GM23338 (cell line): Measurements from ENCODE around the gene PRR33. TPM values are rescaled to one million over a fixed set of nuclear protein-coding genes. Genes with fewer than 3 reads are reported as not detected.

Source experiments
- ATAC-seq: fragments of 200-7000 bp; cut with Tn5 transposase; 3 replicates; pipeline ENCODE4 v1.9.1; 2020
- DNase-seq: peaks from one replicate; pipeline ENCODE4 v3.0.0-alpha.2; 2015; ENCODE audit warnings: low spot score
- H2AFZ ChIP-seq: fragments of 200-600 bp; sonication (generic); 2 replicates; pipeline ENCODE4 v1.8.0; 2016; ENCODE audit warnings: antibody characterized with exemption, mild to moderate bottlenecking, moderate library complexity
- H3F3A ChIP-seq: fragments of 200-600 bp; sonication (generic); replicated peaks from 2 replicates; pipeline ENCODE4 v1.8.0; 2017; ENCODE audit warnings: antibody characterized with exemption, mixed run types, low read depth
- H3K27ac ChIP-seq: fragments of 200-600 bp; sonication (generic); 2 replicates; pipeline ENCODE4 v1.6.1; 2016; ENCODE audit warnings: low read depth
- H3K27me3 ChIP-seq: fragments of 200-600 bp; sonication (generic); 2 replicates; pipeline ENCODE4 v1.8.0; 2016; ENCODE audit warnings: mild to moderate bottlenecking, mixed run types, moderate library complexity; ENCODE audit not compliant: insufficient read depth
- H3K36me3 ChIP-seq: fragments of 200-600 bp; sonication (generic); 2 replicates; pipeline ENCODE4 v1.8.0; 2016; ENCODE audit warnings: mild to moderate bottlenecking; ENCODE audit not compliant: insufficient read depth
- H3K4me1 ChIP-seq: fragments of 200-600 bp; sonication (generic); 2 replicates; pipeline ENCODE4 v1.8.0; 2016; ENCODE audit warnings: mild to moderate bottlenecking, moderate library complexity; ENCODE audit not compliant: insufficient read depth
- H3K4me2 ChIP-seq: fragments of 200-600 bp; sonication (generic); 2 replicates; pipeline ENCODE4 v1.7.1; 2017; ENCODE audit warnings: mixed run types
- H3K4me3 ChIP-seq: fragments of 200-600 bp; sonication (generic); 2 replicates; pipeline ENCODE4 v1.6.1; 2016; ENCODE audit warnings: mixed run types
- H3K79me2 ChIP-seq: fragments of 200-600 bp; sonication (generic); replicated peaks from 2 replicates; pipeline ENCODE4 v1.8.0; 2017; ENCODE audit warnings: mild to moderate bottlenecking; ENCODE audit not compliant: insufficient read depth
- H3K9me2 ChIP-seq: fragments of 200-600 bp; sonication (generic); 2 replicates; pipeline ENCODE4 v1.8.0; 2017; ENCODE audit not compliant: insufficient read depth
- H4K20me1 ChIP-seq: fragments of 200-600 bp; sonication (generic); replicated peaks from 2 replicates; pipeline ENCODE4 v1.8.0; 2017; ENCODE audit warnings: mild to moderate bottlenecking; ENCODE audit not compliant: insufficient read depth
- H3K27ac Mint-ChIP-seq: 2 replicates; pipeline ENCODE4 v1.8.0; 2020; ENCODE audit warnings: inconsistent platforms, mild to moderate bottlenecking, moderate library complexity, mixed read lengths
- H3K27me3 Mint-ChIP-seq: 3 replicates; pipeline ENCODE4 v1.8.0; 2022; ENCODE audit warnings: low read depth, mild to moderate bottlenecking, moderate library complexity, mixed read lengths, inconsistent platforms; ENCODE audit not compliant: insufficient read depth, poor library complexity
- H3K36me3 Mint-ChIP-seq: 3 replicates; pipeline ENCODE4 v1.8.0; 2021; ENCODE audit warnings: low read depth, mild to moderate bottlenecking, inconsistent platforms, moderate library complexity, mixed read lengths
- H3K4me1 Mint-ChIP-seq: 3 replicates; pipeline ENCODE4 v1.8.0; 2020; ENCODE audit warnings: mild to moderate bottlenecking, inconsistent platforms, mixed read lengths
- H3K4me3 Mint-ChIP-seq: 3 replicates; pipeline ENCODE4 v1.8.0; 2021; ENCODE audit warnings: moderate library complexity, mild to moderate bottlenecking, inconsistent platforms, mixed read lengths
- H3K9me3 Mint-ChIP-seq: 3 replicates; pipeline ENCODE4 v1.8.0; 2020; ENCODE audit warnings: moderate library complexity, mild to moderate bottlenecking, inconsistent platforms, mixed read lengths
- EZH2 ChIP-seq: fragments of 200-600 bp; sonication (generic); IDR thresholded peaks from one replicate; pipeline ENCODE4 v1.8.0; 2017; ENCODE audit warnings: antibody characterized with exemption, mild to moderate bottlenecking, low read depth; ENCODE audit not compliant: unreplicated experiment
- EZH2phosphoT487 ChIP-seq: fragments of 200-600 bp; sonication (generic); IDR thresholded peaks from one replicate; pipeline ENCODE4 v1.8.1; 2018; ENCODE audit warnings: antibody characterized with exemption; ENCODE audit not compliant: unreplicated experiment
- JUNB ChIP-seq: IDR thresholded peaks from one replicate; pipeline ENCODE4 v1.6.1; 2016; ENCODE audit warnings: antibody characterized with exemption; ENCODE audit not compliant: unreplicated experiment
- NANOG ChIP-seq: IDR thresholded peaks from 2 replicates; pipeline ENCODE4 v1.6.1; 2016; ENCODE audit warnings: antibody characterized with exemption, borderline replicate concordance
- POLR2AphosphoS5 ChIP-seq: IDR thresholded peaks from 2 replicates; pipeline ENCODE4 v1.6.1; 2016; ENCODE audit warnings: antibody characterized with exemption, low read depth
- STAT1 ChIP-seq: IDR thresholded peaks from one replicate; pipeline ENCODE4 v1.6.1; 2016; ENCODE audit warnings: antibody characterized with exemption; ENCODE audit not compliant: unreplicated experiment
- ZNF114 ChIP-seq: fragments of 250-450 bp; sonication (Bioruptor Pico); IDR thresholded peaks from 2 replicates; pipeline ENCODE4 v1.5.0; 2020; ENCODE audit warnings: mild to moderate bottlenecking, moderate library complexity
- ZNF331 ChIP-seq: fragments of 250-450 bp; sonication (Bioruptor Pico); IDR thresholded peaks from 2 replicates; pipeline ENCODE4 v1.5.0; 2020; ENCODE audit warnings: low read depth, mild to moderate bottlenecking, moderate library complexity
- polyA plus RNA-seq: library from polyadenylated mRNA; unstranded; fragments of >200 nt; fragmentation: Nextera tagmentation; extraction: Ambion mirVana; gene quantifications from 2 replicates; pipeline ENCODE4 v1.2.1, GENCODE V29; 2016
- total RNA-seq: library from RNA; depleted of rRNA; stranded (reverse); fragments of >200 nt; shearing (Covaris generic); gene quantifications from 2 replicates; pipeline ENCODE4 v1.2.3, GENCODE V29; 2014
- TF ChIP-seq, protein P1 (sequence below): fragments of 250-450 bp; sonication (Bioruptor Pico); IDR thresholded peaks from 2 replicates; pipeline ENCODE4 v1.5.0; 2020; ENCODE audit warnings: mild to moderate bottlenecking, moderate library complexity
- TF ChIP-seq, protein P2 (sequence below): IDR thresholded peaks from one replicate; pipeline ENCODE4 v1.6.1; 2018; ENCODE audit warnings: antibody characterized with exemption; ENCODE audit not compliant: unreplicated experiment
- TF ChIP-seq, protein P3 (sequence below): IDR thresholded peaks from 2 replicates; pipeline ENCODE4 v1.6.1; 2016; ENCODE audit warnings: antibody characterized with exemption

PRR33 gene
- total and polyA plus RNA-seq, 2 experiments from 2014 or later: not detected

DNA sequence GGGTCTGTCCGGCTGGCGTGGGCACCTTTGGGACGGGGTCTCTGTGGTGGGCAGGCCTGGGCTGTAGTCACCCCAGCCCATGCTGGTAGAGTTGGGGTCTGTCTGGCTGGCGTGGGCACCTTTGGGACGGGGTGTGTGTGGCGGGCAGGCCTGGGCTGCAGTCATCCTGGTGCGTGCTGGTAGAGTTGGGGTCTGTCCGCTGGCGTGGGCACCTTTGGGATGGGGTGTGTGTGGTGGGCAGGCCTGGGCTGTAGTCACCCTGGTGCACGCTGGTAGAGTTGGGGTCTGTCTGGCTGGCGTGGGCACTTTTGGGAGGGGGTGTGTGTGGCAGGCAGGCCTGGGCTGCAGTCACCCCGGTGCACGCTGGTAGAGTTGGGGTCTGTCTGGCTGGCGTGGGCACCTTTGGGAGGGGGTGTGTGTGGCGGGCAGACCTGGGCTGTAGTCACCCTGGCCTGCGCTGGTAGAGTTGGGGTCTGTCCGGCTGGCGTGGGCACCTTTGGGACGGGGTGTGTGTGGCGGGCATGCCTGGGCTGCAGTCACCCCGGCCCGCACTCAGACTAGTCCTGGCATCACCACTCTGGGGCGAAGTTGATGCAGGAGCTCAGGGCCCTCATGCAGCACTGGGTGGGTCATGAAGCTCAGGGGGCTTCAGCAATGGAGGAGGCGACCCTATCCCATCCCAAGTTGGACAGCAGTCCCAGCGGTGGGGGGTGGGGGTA is 19.3 kb downstream of the PRR33 start (continued):
- TF ChIP-seq, protein P1, sequence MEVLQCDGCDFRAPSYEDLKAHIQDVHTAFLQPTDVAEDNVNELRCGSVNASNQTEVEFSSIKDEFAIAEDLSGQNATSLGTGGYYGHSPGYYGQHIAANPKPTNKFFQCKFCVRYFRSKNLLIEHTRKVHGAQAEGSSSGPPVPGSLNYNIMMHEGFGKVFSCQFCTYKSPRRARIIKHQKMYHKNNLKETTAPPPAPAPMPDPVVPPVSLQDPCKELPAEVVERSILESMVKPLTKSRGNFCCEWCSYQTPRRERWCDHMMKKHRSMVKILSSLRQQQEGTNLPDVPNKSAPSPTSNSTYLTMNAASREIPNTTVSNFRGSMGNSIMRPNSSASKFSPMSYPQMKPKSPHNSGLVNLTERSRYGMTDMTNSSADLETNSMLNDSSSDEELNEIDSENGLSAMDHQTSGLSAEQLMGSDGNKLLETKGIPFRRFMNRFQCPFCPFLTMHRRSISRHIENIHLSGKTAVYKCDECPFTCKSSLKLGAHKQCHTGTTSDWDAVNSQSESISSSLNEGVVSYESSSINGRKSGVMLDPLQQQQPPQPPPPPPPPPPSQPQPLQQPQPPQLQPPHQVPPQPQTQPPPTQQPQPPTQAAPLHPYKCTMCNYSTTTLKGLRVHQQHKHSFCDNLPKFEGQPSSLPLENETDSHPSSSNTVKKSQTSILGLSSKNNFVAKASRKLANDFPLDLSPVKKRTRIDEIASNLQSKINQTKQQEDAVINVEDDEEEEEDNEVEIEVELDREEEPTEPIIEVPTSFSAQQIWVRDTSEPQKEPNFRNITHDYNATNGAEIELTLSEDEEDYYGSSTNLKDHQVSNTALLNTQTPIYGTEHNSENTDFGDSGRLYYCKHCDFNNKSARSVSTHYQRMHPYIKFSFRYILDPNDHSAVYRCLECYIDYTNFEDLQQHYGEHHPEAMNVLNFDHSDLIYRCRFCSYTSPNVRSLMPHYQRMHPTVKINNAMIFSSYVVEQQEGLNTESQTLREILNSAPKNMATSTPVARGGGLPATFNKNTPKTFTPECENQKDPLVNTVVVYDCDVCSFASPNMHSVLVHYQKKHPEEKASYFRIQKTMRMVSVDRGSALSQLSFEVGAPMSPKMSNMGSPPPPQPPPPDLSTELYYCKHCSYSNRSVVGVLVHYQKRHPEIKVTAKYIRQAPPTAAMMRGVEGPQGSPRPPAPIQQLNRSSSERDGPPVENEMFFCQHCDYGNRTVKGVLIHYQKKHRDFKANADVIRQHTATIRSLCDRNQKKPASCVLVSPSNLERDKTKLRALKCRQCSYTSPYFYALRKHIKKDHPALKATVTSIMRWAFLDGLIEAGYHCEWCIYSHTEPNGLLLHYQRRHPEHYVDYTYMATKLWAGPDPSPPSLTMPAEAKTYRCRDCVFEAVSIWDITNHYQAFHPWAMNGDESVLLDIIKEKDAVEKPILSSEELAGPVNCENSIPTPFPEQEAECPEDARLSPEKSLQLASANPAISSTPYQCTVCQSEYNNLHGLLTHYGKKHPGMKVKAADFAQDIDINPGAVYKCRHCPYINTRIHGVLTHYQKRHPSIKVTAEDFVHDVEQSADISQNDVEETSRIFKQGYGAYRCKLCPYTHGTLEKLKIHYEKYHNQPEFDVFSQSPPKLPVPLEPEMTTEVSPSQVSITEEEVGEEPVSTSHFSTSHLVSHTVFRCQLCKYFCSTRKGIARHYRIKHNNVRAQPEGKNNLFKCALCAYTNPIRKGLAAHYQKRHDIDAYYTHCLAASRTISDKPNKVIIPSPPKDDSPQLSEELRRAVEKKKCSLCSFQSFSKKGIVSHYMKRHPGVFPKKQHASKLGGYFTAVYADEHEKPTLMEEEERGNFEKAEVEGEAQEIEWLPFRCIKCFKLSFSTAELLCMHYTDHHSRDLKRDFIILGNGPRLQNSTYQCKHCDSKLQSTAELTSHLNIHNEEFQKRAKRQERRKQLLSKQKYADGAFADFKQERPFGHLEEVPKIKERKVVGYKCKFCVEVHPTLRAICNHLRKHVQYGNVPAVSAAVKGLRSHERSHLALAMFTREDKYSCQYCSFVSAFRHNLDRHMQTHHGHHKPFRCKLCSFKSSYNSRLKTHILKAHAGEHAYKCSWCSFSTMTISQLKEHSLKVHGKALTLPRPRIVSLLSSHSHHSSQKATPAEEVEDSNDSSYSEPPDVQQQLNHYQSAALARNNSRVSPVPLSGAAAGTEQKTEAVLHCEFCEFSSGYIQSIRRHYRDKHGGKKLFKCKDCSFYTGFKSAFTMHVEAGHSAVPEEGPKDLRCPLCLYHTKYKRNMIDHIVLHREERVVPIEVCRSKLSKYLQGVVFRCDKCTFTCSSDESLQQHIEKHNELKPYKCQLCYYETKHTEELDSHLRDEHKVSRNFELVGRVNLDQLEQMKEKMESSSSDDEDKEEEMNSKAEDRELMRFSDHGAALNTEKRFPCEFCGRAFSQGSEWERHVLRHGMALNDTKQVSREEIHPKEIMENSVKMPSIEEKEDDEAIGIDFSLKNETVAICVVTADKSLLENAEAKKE (CRISPR knock-in tag): no peak
- TF ChIP-seq ZNF331 (CRISPR knock-in tag): no peak

DNA sequence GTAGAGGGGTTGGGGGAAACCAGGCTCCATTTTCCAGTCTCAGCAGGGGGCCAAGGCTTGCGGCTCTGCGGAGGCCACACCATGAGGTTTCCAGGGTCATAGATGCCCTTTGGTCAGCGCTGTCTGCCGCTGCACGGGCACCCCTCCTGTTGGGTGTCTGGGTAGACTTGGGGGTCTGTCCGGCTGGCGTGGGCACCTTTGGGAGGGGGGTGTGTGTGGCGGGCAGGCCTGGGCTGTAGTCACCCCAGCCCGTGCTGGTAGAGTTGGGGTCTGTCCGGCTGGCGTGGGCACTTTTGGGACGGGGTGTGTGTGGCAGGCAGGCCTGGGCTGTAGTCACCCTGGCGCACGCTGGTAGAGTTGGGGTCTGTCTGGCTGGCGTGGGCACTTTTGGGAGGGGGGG is 20.2 kb downstream of the PRR33 start:
- ATAC-seq (no peak), DNase-seq (no peak)
- Histone ChIP-seq H3K4me3 (no peak overlapping the region), H3F3A (no peaks in the 10 kb centered on the region), H3K36me3 (no peaks in the 10 kb centered on the region), H3K9me2 (no peaks in the 10 kb centered on the region), H3K4me1 (no peaks in the 10 kb centered on the region), H3K79me2 (no peaks in the 10 kb centered on the region), H3K4me2 (no peak overlapping the region), H4K20me1 (no peaks in the 10 kb centered on the region), H3K27ac (no peak overlapping the region), H2AFZ (no peak overlapping the region), H3K27me3 (no peaks in the 10 kb centered on the region)
- Mint-ChIP-seq H3K27me3 (peaks cover 4% of the 10 kb centered on the region), H3K4me3 (no peak overlapping the region), H3K9me3 (no peaks in the 10 kb centered on the region), H3K36me3 (no peaks in the 10 kb centered on the region), H3K4me1 (peaks cover 2% of the 10 kb centered on the region; the same call in 2 of the 3 replicates), H3K27ac (no peak overlapping the region)
- no peak for TF ChIP-seq POLR2AphosphoS5
- TF ChIP-seq, protein P2, sequence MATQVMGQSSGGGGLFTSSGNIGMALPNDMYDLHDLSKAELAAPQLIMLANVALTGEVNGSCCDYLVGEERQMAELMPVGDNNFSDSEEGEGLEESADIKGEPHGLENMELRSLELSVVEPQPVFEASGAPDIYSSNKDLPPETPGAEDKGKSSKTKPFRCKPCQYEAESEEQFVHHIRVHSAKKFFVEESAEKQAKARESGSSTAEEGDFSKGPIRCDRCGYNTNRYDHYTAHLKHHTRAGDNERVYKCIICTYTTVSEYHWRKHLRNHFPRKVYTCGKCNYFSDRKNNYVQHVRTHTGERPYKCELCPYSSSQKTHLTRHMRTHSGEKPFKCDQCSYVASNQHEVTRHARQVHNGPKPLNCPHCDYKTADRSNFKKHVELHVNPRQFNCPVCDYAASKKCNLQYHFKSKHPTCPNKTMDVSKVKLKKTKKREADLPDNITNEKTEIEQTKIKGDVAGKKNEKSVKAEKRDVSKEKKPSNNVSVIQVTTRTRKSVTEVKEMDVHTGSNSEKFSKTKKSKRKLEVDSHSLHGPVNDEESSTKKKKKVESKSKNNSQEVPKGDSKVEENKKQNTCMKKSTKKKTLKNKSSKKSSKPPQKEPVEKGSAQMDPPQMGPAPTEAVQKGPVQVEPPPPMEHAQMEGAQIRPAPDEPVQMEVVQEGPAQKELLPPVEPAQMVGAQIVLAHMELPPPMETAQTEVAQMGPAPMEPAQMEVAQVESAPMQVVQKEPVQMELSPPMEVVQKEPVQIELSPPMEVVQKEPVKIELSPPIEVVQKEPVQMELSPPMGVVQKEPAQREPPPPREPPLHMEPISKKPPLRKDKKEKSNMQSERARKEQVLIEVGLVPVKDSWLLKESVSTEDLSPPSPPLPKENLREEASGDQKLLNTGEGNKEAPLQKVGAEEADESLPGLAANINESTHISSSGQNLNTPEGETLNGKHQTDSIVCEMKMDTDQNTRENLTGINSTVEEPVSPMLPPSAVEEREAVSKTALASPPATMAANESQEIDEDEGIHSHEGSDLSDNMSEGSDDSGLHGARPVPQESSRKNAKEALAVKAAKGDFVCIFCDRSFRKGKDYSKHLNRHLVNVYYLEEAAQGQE: no peak
- TF ChIP-seq, protein P3, sequence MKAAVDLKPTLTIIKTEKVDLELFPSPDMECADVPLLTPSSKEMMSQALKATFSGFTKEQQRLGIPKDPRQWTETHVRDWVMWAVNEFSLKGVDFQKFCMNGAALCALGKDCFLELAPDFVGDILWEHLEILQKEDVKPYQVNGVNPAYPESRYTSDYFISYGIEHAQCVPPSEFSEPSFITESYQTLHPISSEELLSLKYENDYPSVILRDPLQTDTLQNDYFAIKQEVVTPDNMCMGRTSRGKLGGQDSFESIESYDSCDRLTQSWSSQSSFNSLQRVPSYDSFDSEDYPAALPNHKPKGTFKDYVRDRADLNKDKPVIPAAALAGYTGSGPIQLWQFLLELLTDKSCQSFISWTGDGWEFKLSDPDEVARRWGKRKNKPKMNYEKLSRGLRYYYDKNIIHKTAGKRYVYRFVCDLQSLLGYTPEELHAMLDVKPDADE: no peak
- no peak for TF ChIP-seq JUNB
- no peak for TF ChIP-seq ZNF114 (CRISPR knock-in tag)
- TF ChIP-seq EZH2: no peak
- TF ChIP-seq STAT1: no peak
- no peak for TF ChIP-seq EZH2phosphoT487
- TF ChIP-seq NANOG: no peak
